K562 (cell line): ENCODE measurements around the gene PITPNM1. TPM values are rescaled to one million over a fixed set of nuclear protein-coding genes. Genes with fewer than 3 reads are reported as not detected.

Experiments used
- ATAC-seq: fragments of 200-7000 bp; cut with Tn5 transposase; 3 replicates; pipeline ENCODE4 v1.9.1; 2020; ENCODE audit warnings: moderate library complexity
- BruUV-seq: library from RNA; stranded (reverse); fragments of 400-500 nt; replicated peaks from 2 replicates; lab custom pipeline; 2021; lab: Mats Ljungman, UMichigan
- CTCF ChIA-PET: fragments of 300-600 bp; formaldehyde crosslinking; extraction: SDS; loops from one replicate; lab custom pipeline; 2021; ENCODE audit warnings: low intra/inter-chr PET ratio; lab: Yijun Ruan, JAX
- POLR2A ChIA-PET: fragments of 300-600, 350-650 bp; sonication (Branson Sonifier 250); formaldehyde crosslinking; extraction: SDS; loops from one replicate; lab custom pipeline; 2021; ENCODE audit warnings: antibody characterized with exemption, inconsistent platforms; lab: Yijun Ruan, JAX
- DNase-seq, 4 experiments: peaks; one replicate each; pipeline versions ENCODE4 v3.0.0 to v3.0.0-alpha.2; 2011 to 2018; ENCODE audit warnings: low spot score in 3 of 4, mixed read lengths in 3 of 4; ENCODE audit errors: extremely low read depth in 1 of 4
- FAIRE-seq: peaks from 2 replicates; lab custom pipeline; 2011; peaks lifted over from hg19 to GRCh38; lab: Jason Lieb, UNC
- H2AFZ ChIP-seq: 2 replicates; pipeline ENCODE4 v1.6.0; 2011; ENCODE audit warnings: low read depth, low read length, control low read depth, inconsistent platforms
- H3K27ac ChIP-seq: fragments of 200-600 bp; 3 replicates; pipeline ENCODE4 v1.8.0; 2011; ENCODE audit warnings: low read depth, mild to moderate bottlenecking, control low read depth, inconsistent platforms, low read length, moderate library complexity, mixed read lengths; ENCODE audit errors: extremely low read depth
- H3K27me3 ChIP-seq, 2 experiments: fragments of 300-600 bp in 1 of 2; 2 replicates in 1 of 2; 3 replicates in 1 of 2; pipeline versions ENCODE4 v1.6.0 to v1.8.0; 2011; ENCODE audit warnings: inconsistent platforms in 2 of 2, low read length in 2 of 2, mild to moderate bottlenecking in 1 of 2, mixed read lengths in 1 of 2, moderate library complexity in 1 of 2; ENCODE audit not compliant: control insufficient read depth in 2 of 2, insufficient read depth in 2 of 2
- H3K36me3 ChIP-seq: fragments of 300-600 bp; 3 replicates; pipeline ENCODE4 v1.8.0; 2011; ENCODE audit warnings: mild to moderate bottlenecking, low read length, inconsistent platforms; ENCODE audit not compliant: control insufficient read depth, insufficient read depth
- H3K4me1 ChIP-seq, 2 experiments: fragments of 200-600 bp in 1 of 2; replicated peaks in 1 of 2; 2 replicates in 1 of 2; 3 replicates in 1 of 2; pipeline versions ENCODE4 v1.5.1 to v1.8.0; 2011; ENCODE audit warnings: inconsistent platforms in 2 of 2, low read length in 2 of 2, mild to moderate bottlenecking in 1 of 2, mixed read lengths in 1 of 2, moderate library complexity in 1 of 2; ENCODE audit not compliant: control insufficient read depth in 2 of 2, insufficient read depth in 2 of 2
- H3K4me2 ChIP-seq: 2 replicates; pipeline ENCODE4 v1.6.1; 2011; ENCODE audit warnings: low read length, control low read depth, inconsistent platforms, mixed read lengths; ENCODE audit not compliant: insufficient read depth
- H3K4me3 ChIP-seq: fragments of 200-600 bp; sonication (generic), shearing (Covaris generic); 2 replicates; pipeline ENCODE4 v1.5.1; 2016; ENCODE audit warnings: control low read depth, inconsistent platforms
- H3K79me2 ChIP-seq: fragments of 200-600 bp; 3 replicates; pipeline ENCODE4 v1.8.0; 2011; ENCODE audit warnings: low read length, inconsistent platforms; ENCODE audit not compliant: control insufficient read depth, insufficient read depth
- H3K9ac ChIP-seq, 2 experiments: 2 replicates each; pipeline versions ENCODE4 v1.6.0 to v1.6.1; 2011; ENCODE audit warnings: low read depth in 2 of 2, low read length in 2 of 2, control low read depth in 1 of 2, inconsistent platforms in 1 of 2, mild to moderate bottlenecking in 1 of 2, mixed read lengths in 1 of 2; ENCODE audit not compliant: insufficient read depth in 1 of 2
- H3K9me1 ChIP-seq: one replicate; pipeline ENCODE4 v1.6.0; 2011; ENCODE audit warnings: inconsistent platforms, mild to moderate bottlenecking, low read length, moderate library complexity; ENCODE audit not compliant: control insufficient read depth, insufficient read depth
- H3K9me3 ChIP-seq: replicated peaks from 2 replicates; pipeline ENCODE4 v1.5.1; 2011; ENCODE audit warnings: low read depth, low read length, inconsistent platforms; ENCODE audit not compliant: control insufficient read depth, insufficient read depth
- H4K20me1 ChIP-seq: replicated peaks from 2 replicates; pipeline ENCODE4 v1.6.1; 2011; ENCODE audit warnings: low read length, inconsistent platforms, mixed read lengths; ENCODE audit not compliant: control insufficient read depth, insufficient read depth
- FOS ChIP-seq: IDR thresholded peaks from 3 replicates; pipeline ENCODE4 v1.6.1; 2011; ENCODE audit not compliant: insufficient read length; ENCODE audit errors: extremely low read depth
- NFYB ChIP-seq: IDR thresholded peaks from 2 replicates; pipeline ENCODE4 v1.6.1; 2011; ENCODE audit warnings: mild to moderate bottlenecking, moderate library complexity; ENCODE audit not compliant: insufficient read length; ENCODE audit errors: extremely low read depth
- ZNF24 ChIP-seq: fragments of 450-650 bp; IDR thresholded peaks from 2 replicates; pipeline ENCODE4 v1.6.1; 2016
- WGBS: fragments of 100-300 bp; shearing (Covaris generic); methylation state at CpG from one replicate; pipeline ENCODE4 v1.1.6; 2016; ENCODE audit warnings: low coverage, mixed read lengths; ENCODE audit not compliant: insufficient coverage; ENCODE audit errors: missing lambda C conversion rate; 5-methylcytosine and 5-hydroxymethylcytosine counted together
- in situ Hi-C: fragments of 300-500 bp; cut with MboI; formaldehyde crosslinking; loops from 4 replicates; pipeline ENCODE4 v1.15.0; 2018; ENCODE audit warnings: inconsistent platforms, mixed read lengths
- intact Hi-C: fragments of 100-400 bp; cut with micrococcal nuclease; formaldehyde crosslinking; loops from 2 replicates; pipeline ENCODE4 v1.14.2; 2022
- polyA plus RNA-seq, 8 experiments: library from polyadenylated mRNA; depleted of rRNA in 4 of 8; stranded (reverse) in 5 of 8; unstranded in 3 of 8; fragments of >200 nt; fragmentation: Nextera tagmentation in 2 of 8; fragmentation: Illumina TruSeq in 1 of 8; extraction: Ambion mirVana in 2 of 8; extraction: Trizol in 1 of 8; gene quantifications; 2 replicates each; pipeline versions ENCODE4 v1.2.1 to v1.2.3, GENCODE V29; 2011 to 2014; ENCODE audit warnings: inconsistent platforms in 1 of 8, missing spikeins in 1 of 8
- total RNA-seq, 7 experiments: library from RNA; depleted of rRNA in 6 of 7; stranded (reverse); fragments of >200 nt in 6 of 7; fragmentation: Illumina TruSeq in 2 of 7; extraction: Trizol in 2 of 7; gene quantifications; 2 replicates each; pipeline versions ENCODE4 v1.2.1 to v1.2.3, GENCODE V29; 2011 to 2021; ENCODE audit warnings: low replicate concordance in 1 of 7
- TF ChIP-seq, protein P1 (sequence below): sonication (generic); IDR thresholded peaks from 2 replicates; pipeline ENCODE4 v1.6.1; 2016
- TF ChIP-seq, protein P2 (sequence below): fragments of 450-650 bp; IDR thresholded peaks from 2 replicates; pipeline ENCODE4 v1.6.1; 2016

PITPNM1 gene
- total and polyA plus RNA-seq, 9 of the 15 experiments (the other 6 are each of a cell fraction or from before 2014, with no cell fraction given) = 0.11 to 53.7 (median 16.0) TPM

DNA sequence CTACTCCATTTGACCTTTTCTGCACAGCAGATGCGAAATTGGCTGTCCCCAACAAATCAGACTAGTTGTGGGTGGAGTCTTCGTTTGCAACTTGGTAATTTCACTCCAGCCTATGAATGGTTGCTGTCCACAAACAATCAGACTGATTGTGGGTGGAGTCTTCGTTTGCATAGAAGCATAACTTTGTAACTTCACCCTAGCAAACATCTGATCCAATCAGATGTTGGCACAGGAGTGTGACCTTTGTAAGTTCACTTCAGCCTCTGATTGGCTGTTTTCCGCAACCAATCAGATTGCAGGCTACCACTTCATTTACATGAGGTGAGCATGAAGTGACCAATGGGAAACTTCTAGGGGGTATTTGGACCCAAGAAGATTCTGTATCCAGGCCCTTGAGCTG, 34.4 kb upstream of the PITPNM1 start:
- no TSS peak for BruUV-seq
- H3K4me2 ChIP-seq = no peak overlapping the region
- DNase-seq (peak; percentile 47 to 66 (median 60)), FAIRE-seq (peak; percentile 73)
- H3K79me2 ChIP-seq = no peaks in the 10 kb centered on the region
- CTCF ChIA-PET = no interaction called here
- H4K20me1 ChIP-seq = no peaks in the 10 kb centered on the region
- H3K4me1 ChIP-seq = peaks cover 2 to 9% of the 10 kb centered on the region in 2 experiments; a peak in 3 of 5 replicates
- in situ Hi-C loops = loop anchor here (25.0 kb wide), 1 partner anchor 1148 kb away; the partner anchor contains the start of gene GAL
- TF ChIP-seq, protein P1, sequence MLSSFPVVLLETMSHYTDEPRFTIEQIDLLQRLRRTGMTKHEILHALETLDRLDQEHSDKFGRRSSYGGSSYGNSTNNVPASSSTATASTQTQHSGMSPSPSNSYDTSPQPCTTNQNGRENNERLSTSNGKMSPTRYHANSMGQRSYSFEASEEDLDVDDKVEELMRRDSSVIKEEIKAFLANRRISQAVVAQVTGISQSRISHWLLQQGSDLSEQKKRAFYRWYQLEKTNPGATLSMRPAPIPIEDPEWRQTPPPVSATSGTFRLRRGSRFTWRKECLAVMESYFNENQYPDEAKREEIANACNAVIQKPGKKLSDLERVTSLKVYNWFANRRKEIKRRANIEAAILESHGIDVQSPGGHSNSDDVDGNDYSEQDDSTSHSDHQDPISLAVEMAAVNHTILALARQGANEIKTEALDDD = peak; percentile 23; the same call in 1 of the 2 replicates
- TF ChIP-seq NFYB (peak; percentile 65), FOS (peak; percentile 17), ZNF24 (no peak)
- TF ChIP-seq, protein P2, sequence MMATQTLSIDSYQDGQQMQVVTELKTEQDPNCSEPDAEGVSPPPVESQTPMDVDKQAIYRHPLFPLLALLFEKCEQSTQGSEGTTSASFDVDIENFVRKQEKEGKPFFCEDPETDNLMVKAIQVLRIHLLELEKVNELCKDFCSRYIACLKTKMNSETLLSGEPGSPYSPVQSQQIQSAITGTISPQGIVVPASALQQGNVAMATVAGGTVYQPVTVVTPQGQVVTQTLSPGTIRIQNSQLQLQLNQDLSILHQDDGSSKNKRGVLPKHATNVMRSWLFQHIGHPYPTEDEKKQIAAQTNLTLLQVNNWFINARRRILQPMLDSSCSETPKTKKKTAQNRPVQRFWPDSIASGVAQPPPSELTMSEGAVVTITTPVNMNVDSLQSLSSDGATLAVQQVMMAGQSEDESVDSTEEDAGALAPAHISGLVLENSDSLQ = peak; percentile 25; the same call in 1 of the 2 replicates
- TF ChIP-seq, all 486 proteins: peak for 4
- POLR2A ChIA-PET = interaction anchor here (0.5 to 0.7 kb wide), 2 partner anchors 25 to 28 kb away, joined by 3 read pairs; no protein-coding TSS in a partner anchor
- no peak overlapping the region for H3K4me3 ChIP-seq
- no peaks in the 10 kb centered on the region for H3K9me3 ChIP-seq
- peak; percentile 86 for ATAC-seq
- H3K9ac ChIP-seq = no peak overlapping the region
- no peak overlapping the region for H3K27ac ChIP-seq
- H3K9me1 ChIP-seq = no peaks in the 10 kb centered on the region
- no peaks in the 10 kb centered on the region for H3K36me3 ChIP-seq
- 0 out of 2 replicates have a peak overlapping the region, but pooled peaks have one; percentile 5 for H2AFZ ChIP-seq
- no peaks in the 10 kb centered on the region for H3K27me3 ChIP-seq
- intact Hi-C loops = no loop called here
- WGBS = 38% methylated on average over 4 of the region's 4 CpGs
